T-helper 9 cell (primary cell): Measurements from ENCODE around the gene NRXN2.

Experiments used
- DNase-seq: peaks from one replicate; pipeline ENCODE4 v3.0.0-alpha.2; 2020

The NRXN2 gene

DNA sequence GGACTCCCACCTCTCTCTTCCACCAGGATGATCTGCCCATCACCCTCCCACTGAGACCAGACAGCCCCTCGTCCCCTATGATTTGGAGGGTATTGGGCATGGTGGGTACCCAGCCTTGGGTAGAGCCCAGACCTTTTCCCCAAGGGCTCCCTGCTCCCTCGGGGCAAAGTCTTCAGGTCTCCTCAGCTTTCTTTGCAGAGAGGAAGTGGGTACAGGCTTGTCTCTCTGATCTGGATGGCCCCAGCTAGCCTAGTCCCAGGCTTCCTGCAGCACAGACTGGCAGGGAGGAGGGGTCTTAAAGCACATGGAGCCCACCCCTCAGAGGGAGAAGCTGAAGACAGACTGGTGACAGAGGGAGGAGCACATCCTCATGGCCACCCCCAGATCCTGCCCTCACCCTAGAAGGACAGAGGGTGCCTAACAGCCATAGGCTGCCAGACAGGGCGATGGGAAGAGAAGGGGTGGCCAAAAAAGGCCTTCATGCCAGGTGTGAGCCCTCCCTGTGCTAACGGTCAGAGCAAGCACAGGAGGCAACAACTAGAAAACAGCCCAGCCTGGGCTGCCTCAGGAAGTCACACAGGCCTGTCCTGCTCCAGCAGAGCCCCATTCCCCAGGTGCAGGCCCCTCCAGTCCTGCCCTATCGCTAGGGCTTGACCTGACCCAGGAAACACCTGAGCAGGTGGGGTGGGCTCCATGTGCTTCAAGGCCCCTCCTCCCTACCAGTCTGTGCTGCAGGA, 101.5 kb downstream of the NRXN2 start:
- no peak for DNase-seq

DNA sequence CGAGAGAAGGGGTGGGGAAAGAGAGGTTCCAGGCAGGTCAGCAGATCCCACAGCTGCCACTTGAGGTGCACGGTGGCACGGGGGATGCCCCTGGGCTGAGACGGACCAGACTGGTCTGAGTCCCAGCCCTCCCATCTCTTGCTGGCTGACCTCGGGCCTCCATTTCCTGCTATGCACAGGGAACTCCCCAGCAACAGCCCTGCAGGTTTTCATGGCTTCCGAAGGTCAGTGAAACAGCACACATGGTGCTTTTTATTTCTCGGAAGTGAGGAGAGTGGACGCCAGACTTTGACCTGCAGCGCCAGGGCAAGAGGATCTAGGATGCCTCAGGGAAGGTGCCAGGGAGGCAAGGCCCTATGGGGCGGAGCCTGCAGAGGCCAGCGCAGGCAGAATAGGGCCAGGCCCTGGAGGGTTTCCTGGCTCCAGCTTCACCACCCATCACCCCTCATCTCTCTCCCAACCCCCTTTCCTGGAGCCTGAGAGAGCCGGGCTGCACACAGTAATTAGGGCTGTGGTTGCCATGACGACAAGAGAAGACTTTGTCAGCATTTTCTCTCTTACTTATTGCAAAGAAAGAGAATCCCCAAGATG, 102.5 kb downstream of the NRXN2 start:
- no peak for DNase-seq

- no peak for DNase-seq
Measured at GRCh38 chr11:64619811-64620380, 103.1 kb downstream of the NRXN2 start.

GRCh38 chr11:64619196-64619595, 103.8 kb downstream of the NRXN2 start:
- DNase-seq: no peak

DNA sequence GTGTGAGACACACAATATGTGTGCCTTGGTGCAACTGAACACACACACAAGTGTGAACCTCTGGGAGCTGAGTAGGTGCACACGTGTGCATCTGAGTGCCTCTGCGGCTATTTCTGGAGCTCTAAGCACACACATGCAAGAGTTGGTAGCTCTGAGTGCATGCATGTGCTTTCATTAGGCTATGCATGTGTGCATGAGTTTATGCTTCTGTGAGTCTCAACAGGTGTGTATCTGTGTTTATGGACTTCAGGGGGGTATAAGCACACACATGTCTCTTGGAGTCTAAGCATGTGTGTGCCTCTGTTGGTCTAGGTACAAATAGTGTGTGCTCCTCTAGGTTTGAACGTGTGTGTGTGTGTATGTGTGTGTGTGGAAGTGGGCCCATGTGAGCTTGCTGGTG, 106.2 kb downstream of the NRXN2 start:
- DNase-seq: no peak

DNA sequence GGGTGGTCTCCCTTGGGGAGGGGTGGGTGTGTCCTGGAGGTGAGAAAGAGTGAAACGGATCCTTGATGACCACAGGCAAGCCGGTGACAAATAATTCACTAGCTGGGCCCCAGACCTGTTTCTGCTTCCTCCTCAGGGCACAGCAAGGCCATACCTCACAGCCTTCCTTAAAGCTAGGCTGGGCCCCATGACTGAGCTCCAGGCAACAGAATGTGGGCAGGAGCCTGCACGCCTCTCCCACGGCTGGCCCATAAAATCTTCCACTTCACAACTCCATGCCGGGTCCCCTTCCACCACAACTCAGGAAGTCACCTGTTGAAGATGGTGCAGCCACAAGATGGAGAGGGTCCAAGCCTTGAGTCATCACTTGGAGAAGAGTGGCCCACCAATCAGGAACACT, 108.1 kb downstream of the NRXN2 start:
- DNase-seq: no peak

- DNase-seq: no peak
Measured at GRCh38 chr11:64613648-64614047, 109.3 kb downstream of the NRXN2 start.

DNA sequence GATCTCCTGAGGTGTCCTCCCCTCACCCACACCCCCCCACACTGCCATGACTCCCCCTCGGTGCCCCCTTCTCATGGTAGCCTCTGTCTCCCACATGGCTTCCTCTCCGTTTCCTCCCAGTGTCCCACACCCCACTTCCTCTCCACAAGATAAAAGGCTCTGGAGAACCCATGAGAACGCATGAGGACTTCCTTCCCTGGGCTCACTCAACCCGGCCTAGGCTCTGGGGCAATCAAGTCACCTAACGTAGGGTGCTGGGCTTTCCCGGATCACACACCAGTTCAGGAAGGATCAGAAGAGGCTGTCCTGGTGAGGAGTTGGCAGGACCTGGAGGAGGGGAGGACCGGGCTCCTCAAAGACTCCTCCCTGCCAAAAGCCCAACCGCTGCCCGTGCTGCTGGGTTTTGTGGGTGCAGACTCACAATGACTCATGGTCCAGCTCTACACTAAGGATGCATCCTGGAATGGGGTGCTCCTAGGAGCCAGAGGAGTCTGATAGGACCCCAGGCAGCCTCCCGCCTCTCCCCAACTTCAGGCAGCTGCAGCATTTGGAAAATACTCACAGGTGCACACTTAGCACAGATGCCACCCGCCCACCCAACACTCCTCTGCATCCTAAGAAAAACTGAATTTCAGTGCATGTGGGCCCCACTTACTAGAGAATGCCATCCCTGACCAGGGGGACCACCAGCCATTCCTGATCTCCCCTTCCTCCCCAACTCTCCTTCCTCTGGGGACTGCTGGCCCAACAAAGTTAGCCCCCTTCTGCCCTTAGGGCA, 110.9 kb downstream of the NRXN2 start:
- no peak for DNase-seq

- DNase-seq: no peak
Measured at GRCh38 chr11:64611176-64611575, 111.8 kb downstream of the NRXN2 start.

DNA sequence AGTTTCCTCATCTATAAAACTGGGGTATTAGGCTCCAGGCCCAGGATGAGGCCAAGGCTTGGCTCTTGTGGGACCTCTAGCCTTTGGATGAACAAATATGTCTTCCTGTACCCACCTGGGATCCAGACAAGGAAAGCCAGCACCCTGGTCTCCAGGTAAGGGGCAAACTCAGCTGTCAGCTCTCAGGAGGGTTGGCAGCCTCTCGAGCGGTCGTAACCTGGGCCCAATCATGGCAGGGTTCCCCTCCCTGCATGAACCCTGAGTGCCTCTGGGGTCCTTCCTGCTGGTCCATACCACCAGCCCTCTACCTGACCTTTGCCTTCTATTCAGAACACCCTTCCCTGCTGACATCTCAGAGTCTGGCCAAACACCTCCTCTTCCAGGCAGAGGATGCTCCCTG, 112.4 kb downstream of the NRXN2 start:
- no peak for DNase-seq

GRCh38 chr11:64609436-64610047, 113.5 kb downstream of the NRXN2 start:
- DNase-seq: no peak

- DNase-seq: no peak
Measured at GRCh38 chr11:64608636-64609035, 114.4 kb downstream of the NRXN2 start.

DNA sequence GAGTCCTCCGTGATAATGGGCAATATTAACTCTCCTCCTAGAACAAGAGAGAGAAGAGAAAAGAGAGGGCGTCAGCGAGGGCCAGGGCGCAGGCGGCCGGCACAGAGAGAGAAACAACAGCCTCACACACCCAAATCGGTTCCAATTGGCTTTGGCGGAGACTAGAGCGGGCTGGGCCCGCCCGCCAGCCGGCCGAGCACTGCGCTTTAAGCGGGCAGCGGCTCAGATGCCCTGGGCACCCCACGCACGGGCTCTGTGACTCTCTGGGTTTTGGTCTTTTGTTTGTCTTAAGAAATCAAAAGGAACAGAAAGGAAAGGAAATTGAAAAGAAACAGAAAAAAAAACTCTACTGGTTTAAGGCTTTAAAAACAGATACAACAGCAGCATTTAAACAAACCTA, 115.0 kb downstream of the NRXN2 start:
- DNase-seq: no peak

DNA sequence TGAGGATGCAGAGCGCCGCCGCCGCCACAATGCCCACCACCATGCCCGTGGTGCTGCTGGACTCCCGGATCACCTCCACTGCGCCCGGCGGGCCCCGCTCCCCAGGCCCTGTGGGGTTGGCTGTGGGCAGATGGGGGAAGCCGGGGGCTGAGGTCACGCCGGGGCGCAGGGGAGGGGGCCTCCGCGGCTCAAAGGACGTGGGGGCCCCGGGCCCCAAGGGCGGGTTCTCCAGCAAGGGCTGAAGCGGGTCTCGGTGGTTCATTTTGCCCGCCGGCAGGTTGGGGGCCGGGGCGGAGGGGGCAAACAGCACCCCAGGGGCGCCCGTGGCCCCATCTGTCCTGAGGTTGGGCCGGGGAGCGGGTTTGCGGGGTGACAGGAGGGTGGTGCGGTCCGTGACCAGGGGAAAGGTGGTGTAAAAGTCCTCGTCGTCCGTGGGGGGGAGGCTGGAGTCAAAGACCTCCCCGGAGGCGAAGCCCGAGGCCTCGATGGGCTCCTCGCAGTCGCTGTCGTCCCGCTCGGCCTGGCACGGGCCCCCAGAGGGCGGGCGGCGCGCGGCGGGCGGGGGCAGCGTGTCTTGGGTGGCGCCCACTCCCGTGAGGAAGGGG, 115.5 kb downstream of the NRXN2 start:
- no peak for DNase-seq

DNA sequence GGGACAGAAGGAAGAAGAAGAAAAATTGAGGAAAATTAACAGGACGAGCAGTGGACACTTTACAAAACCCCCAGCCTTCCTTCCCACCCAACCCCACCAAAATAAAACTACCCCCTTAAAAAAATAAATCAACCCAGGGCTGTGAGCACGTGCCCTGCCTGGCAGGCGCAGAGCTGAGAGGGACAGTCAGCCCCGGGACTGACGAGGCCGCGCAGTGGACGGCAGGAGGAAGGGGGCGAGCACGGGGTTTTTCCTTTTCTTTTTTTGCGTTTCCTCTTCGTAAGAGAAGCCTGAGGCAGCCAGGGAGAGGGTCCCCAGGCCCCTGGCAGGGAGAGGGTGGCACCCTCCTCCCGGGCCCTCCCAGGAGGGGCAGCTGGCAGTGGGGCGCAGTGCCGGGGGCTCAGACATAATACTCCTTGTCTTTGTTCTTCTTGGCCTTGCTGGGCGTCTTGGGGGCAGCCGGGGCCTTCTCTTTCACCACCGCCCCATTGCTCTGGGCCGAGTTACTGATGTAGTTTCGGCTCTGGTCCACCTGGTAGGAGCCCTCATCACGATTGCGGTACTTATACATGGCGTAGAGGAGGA, 116.1 kb downstream of the NRXN2 start:
- DNase-seq: no peak

DNA sequence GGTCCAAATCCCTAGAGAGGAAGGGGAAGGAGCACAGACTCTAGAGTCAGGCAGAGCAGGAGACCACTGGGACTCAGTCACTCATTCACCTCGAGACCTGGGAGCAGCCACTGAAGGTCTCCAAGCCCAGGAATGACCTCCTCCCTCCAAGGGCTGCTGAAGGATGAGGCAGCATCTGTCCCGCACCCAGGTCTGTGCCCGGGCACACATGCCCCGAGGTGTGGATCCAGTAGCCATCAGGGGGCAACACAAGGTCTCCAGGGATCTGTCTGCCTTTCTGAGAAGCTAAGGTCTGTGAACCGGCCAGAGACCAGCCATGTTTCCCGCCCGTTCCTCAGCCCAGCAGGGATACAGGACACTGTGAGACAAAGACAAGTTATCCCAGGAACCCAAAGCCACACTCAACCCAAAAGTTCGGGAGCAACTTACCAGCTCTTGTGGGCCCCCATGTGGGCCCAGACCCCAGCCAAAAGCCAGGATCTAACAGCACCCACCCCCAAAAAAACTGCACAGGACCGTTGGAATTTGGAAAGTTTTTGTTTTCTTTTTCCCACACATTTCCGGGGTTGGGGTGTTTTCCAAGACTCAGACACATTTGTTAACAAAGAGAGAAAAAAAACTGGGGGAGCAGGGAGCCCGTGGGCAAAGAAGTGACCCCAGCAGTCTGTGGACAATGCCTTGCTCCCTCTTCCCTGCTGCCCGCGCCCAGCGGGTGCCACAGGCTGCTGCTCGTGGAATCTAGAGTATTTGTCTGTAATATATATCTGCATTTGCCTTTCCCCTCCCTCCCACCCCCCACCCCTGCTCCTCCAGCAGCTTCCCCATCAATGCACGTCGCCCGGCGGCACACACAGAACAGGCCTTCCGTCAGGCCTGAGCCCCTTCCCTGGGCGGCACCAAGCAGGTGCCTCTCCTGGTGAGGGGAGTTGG, 117.1 kb downstream of the NRXN2 start:
- DNase-seq: no peak

DNA sequence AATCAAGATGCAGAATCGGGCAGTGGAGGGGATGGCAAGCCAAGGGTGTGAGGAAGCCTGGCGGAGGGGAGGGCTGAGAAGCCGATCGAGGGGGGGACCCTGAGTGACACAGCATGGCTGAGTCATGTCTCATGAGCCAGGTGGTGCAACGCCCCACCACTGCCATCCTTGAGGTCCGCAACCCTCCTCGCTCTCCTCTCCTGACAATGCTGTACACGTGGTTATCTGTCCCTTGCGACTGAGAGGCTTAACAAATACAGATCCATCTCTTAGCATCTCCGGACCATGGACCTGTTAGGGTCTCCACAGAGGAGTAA, 117.8 kb downstream of the NRXN2 start:
- DNase-seq: no peak

DNA sequence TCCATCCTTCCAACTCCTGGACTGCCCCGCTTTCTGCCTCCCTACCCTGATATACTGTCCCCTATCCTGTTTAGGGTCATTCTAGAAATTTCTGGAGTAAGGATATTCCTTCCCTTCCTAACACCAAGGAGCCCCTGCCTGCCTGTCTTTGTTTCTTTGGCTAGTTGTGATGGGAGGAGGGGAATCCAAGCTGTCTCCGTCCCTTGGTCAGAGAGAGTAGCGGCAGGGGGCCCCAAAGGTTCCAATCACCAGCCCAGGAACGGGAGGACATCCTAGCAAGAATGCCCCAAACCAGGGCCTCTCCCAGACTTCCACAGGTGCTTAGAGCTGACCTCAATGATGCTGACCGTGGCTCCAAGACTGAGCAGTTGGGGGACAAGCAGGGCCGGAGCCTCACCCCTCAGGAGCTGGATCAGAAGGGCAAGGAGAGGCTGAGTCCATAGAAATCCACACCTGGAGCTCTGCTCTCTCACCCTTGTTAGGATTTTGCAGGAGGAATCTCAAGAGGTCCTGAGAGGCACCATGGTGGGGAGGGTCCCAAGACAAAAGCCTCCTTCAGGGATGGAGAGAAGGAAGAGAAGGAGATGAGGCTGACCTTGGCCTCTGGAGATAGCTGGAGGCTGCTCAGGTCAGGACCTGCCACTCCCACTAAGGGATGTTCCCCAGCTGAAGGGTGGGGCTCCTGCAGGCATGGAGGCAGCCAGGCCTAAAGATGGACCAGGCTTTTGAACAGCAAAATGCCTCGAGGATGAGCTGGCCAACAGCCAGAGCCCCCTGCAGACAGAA, 118.3 kb downstream of the NRXN2 start:
- DNase-seq: no peak

GRCh38 chr11:64603411-64604110, 119.4 kb downstream of the NRXN2 start:
- no peak for DNase-seq
